Measurements from ENCODE around the gene CDH7.

CDH7 gene

GRCh38 chr18:65767406-65767805, 16.6 kb downstream of the CDH7 start:
- DNase-seq (ENCODE audit: extremely low spot score, insufficient read length, low read depth): no peak
- no peak for FAIRE-seq

- no peak for FAIRE-seq
Observed at GRCh38 chr18:65768120-65768778, 17.4 kb downstream of the CDH7 start.

GRCh38 chr18:65769652-65770051, 18.8 kb downstream of the CDH7 start:
- FAIRE-seq (no peak), DNase-seq (ENCODE audit: extremely low spot score, insufficient read length, low read depth) (no peak)

More at GRCh38 chr18:65768120-65768778, 17.4 kb downstream of the CDH7 start:
- no peak for DNase-seq (ENCODE audit: extremely low spot score, insufficient read length, low read depth)

- no peak for FAIRE-seq
- no peak for DNase-seq (ENCODE audit: extremely low spot score, insufficient read length, low read depth)
Observed at GRCh38 chr18:65786474-65786873, 35.7 kb downstream of the CDH7 start.

GRCh38 chr18:65788373-65788772, 37.6 kb downstream of the CDH7 start:
- no peak for FAIRE-seq
- no peak for DNase-seq (ENCODE audit: extremely low spot score, insufficient read length, low read depth)

- FAIRE-seq (no peak), DNase-seq (ENCODE audit: extremely low spot score, insufficient read length, low read depth) (no peak)
Observed at GRCh38 chr18:65790604-65791003, 39.8 kb downstream of the CDH7 start.

- DNase-seq (ENCODE audit: extremely low spot score, insufficient read length, low read depth) (no peak), FAIRE-seq (no peak)
Observed at GRCh38 chr18:65791719-65792118, 40.9 kb downstream of the CDH7 start.

GRCh38 chr18:65792456-65793074, 41.8 kb downstream of the CDH7 start:
- DNase-seq (ENCODE audit: extremely low spot score, insufficient read length, low read depth) (no peak), FAIRE-seq (no peak)

GRCh38 chr18:65808759-65809158, 57.9 kb downstream of the CDH7 start:
- no peak for FAIRE-seq

GRCh38 chr18:65811307-65811706, 60.5 kb downstream of the CDH7 start:
- DNase-seq (ENCODE audit: extremely low spot score, insufficient read length, low read depth): no peak
- FAIRE-seq: no peak

More at GRCh38 chr18:65808759-65809158, 57.9 kb downstream of the CDH7 start:
- no peak for DNase-seq (ENCODE audit: extremely low spot score, insufficient read length, low read depth)

GRCh38 chr18:65815506-65815905, 64.7 kb downstream of the CDH7 start:
- no peak for FAIRE-seq
- no peak for DNase-seq (ENCODE audit: extremely low spot score, insufficient read length, low read depth)

- FAIRE-seq: no peak
- no peak for DNase-seq (ENCODE audit: extremely low spot score, insufficient read length, low read depth)
Observed at GRCh38 chr18:65817178-65817577, 66.4 kb downstream of the CDH7 start.

GRCh38 chr18:65821911-65822310, 71.1 kb downstream of the CDH7 start:
- FAIRE-seq (no peak), DNase-seq (ENCODE audit: extremely low spot score, insufficient read length, low read depth) (no peak)

- no peak for FAIRE-seq
Observed at GRCh38 chr18:65822826-65823225, 72.0 kb downstream of the CDH7 start.

GRCh38 chr18:65827444-65827843, 76.6 kb downstream of the CDH7 start:
- FAIRE-seq: no peak
- no peak for DNase-seq (ENCODE audit: extremely low spot score, insufficient read length, low read depth)

More at GRCh38 chr18:65822826-65823225, 72.0 kb downstream of the CDH7 start:
- DNase-seq (ENCODE audit: extremely low spot score, insufficient read length, low read depth): no peak

- DNase-seq (ENCODE audit: extremely low spot score, insufficient read length, low read depth): no peak
- no peak for FAIRE-seq
Observed at GRCh38 chr18:65835881-65836280, 85.1 kb downstream of the CDH7 start.

- no peak for FAIRE-seq
- DNase-seq (ENCODE audit: extremely low spot score, insufficient read length, low read depth): no peak
Observed at GRCh38 chr18:65846107-65846506, 95.3 kb downstream of the CDH7 start.

- no peak for FAIRE-seq
- no peak for DNase-seq (ENCODE audit: extremely low spot score, insufficient read length, low read depth)
Observed at GRCh38 chr18:65852273-65852672, 101.5 kb downstream of the CDH7 start.

GRCh38 chr18:65859075-65859474, 108.3 kb downstream of the CDH7 start:
- FAIRE-seq (no peak), DNase-seq (ENCODE audit: extremely low spot score, insufficient read length, low read depth) (no peak)

GRCh38 chr18:65869527-65869926, 118.7 kb downstream of the CDH7 start:
- DNase-seq (ENCODE audit: extremely low spot score, insufficient read length, low read depth): no peak
- FAIRE-seq: no peak

GRCh38 chr18:65876310-65876709, 125.5 kb downstream of the CDH7 start:
- FAIRE-seq: no peak

GRCh38 chr18:65897292-65897691, 146.5 kb downstream of the CDH7 start:
- FAIRE-seq (no peak), DNase-seq (ENCODE audit: extremely low spot score, insufficient read length, low read depth) (no peak)

More at GRCh38 chr18:65876310-65876709, 125.5 kb downstream of the CDH7 start:
- DNase-seq (ENCODE audit: extremely low spot score, insufficient read length, low read depth): no peak
